Measurements from ENCODE around the gene CEACAM4. TPM values are rescaled to one million over a fixed set of nuclear protein-coding genes. Genes with fewer than 3 reads are reported as not detected.

CEACAM4 gene
- polyA plus RNA-seq, 1 donor (not counting 4 experiments of a cell fraction or from before 2014, with no cell fraction given), result not detected

DNA sequence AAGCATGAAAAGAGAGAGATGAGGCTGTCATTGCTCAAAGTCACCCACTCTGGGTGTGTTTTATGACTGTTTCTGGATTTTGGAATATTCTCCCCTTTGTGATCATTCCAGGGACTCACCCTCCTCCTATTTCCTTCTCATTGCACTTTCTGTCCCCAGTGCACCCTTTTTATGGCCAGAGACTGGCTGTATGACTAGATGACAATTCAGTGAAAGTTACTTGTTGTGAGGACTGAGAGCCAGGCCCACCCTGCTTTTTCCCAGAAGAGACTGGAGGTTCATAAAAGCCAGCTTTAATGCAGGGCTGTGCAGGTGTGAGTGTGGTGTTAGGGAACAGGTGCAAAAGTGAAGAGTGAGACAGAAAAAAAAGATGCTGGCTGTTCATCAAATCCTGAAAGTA is 43.9 kb upstream of the CEACAM4 start:
- Histone ChIP-seq H2AFZ (ENCODE audit: control insufficient read depth, low read length) (no peak overlapping the region), H3K9me3 (ENCODE audit: control insufficient read depth, low read depth, low read length) (peaks cover 2% of the 10 kb centered on the region), H3K27me3 (ENCODE audit: control insufficient read depth, extremely low read depth, insufficient read depth, low read length) (no peaks in the 10 kb centered on the region), H3K9ac (ENCODE audit: control insufficient read depth, extremely low read depth, insufficient read depth, low read length) (no peak overlapping the region), H3K4me2 (ENCODE audit: control insufficient read depth, extremely low read depth, insufficient read depth, low read depth, low read length) (no peak overlapping the region), H3K36me3 (ENCODE audit: control insufficient read depth in 2 of 2, extremely low read depth in 1 of 2, insufficient read depth in 2 of 2, low read length in 2 of 2) (no peaks in the 10 kb centered on the region), H4K20me1 (ENCODE audit: control insufficient read depth, extremely low read depth, insufficient read depth, low read length) (no peaks in the 10 kb centered on the region), H3K27ac (ENCODE audit: control insufficient read depth, insufficient read depth, low read length) (no peak overlapping the region), H3K79me2 (ENCODE audit: control insufficient read depth, insufficient read depth, low read length) (no peaks in the 10 kb centered on the region), H3K4me3 (ENCODE audit: control insufficient read depth in 2 of 3, extremely low read depth in 1 of 3, insufficient read depth in 2 of 3, low read depth in 1 of 3, low read length in 3 of 3) (no peak overlapping the region), H3K4me1 (ENCODE audit: control insufficient read depth, extremely low read depth, insufficient read depth, low read length) (no peaks in the 10 kb centered on the region), H3K9me1 (ENCODE audit: control insufficient read depth, extremely low read depth, insufficient read depth, low read length) (no peaks in the 10 kb centered on the region)
- DNase-seq (ENCODE audit: low read depth, low spot score), result no peak
- no peak for FAIRE-seq
- dilution Hi-C loops (cut with MboI; ENCODE audit: extremely low pct_ligation_motif_present, low sequenced_read_pairs), result no loop called here
- TF ChIP-seq EZH2 (IDR thresholded peaks at IDR 0.05; ENCODE audit: low read length), result no peak
- TF ChIP-seq, protein P1, sequence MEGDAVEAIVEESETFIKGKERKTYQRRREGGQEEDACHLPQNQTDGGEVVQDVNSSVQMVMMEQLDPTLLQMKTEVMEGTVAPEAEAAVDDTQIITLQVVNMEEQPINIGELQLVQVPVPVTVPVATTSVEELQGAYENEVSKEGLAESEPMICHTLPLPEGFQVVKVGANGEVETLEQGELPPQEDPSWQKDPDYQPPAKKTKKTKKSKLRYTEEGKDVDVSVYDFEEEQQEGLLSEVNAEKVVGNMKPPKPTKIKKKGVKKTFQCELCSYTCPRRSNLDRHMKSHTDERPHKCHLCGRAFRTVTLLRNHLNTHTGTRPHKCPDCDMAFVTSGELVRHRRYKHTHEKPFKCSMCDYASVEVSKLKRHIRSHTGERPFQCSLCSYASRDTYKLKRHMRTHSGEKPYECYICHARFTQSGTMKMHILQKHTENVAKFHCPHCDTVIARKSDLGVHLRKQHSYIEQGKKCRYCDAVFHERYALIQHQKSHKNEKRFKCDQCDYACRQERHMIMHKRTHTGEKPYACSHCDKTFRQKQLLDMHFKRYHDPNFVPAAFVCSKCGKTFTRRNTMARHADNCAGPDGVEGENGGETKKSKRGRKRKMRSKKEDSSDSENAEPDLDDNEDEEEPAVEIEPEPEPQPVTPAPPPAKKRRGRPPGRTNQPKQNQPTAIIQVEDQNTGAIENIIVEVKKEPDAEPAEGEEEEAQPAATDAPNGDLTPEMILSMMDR (optimal IDR thresholded peaks at IDR 0.05 in 1 of 3, IDR thresholded peaks at IDR 0.05 in 1 of 3, conservative IDR thresholded peaks at IDR 0.05 in 1 of 3; ENCODE audit: extremely low read depth in 1 of 3, insufficient read depth in 2 of 3, low read length in 3 of 3), result no peak

- TF ChIP-seq EZH2 (IDR thresholded peaks at IDR 0.05; ENCODE audit: low read length), result no peak
- TF ChIP-seq, protein P1 (optimal IDR thresholded peaks at IDR 0.05 in 1 of 3, IDR thresholded peaks at IDR 0.05 in 1 of 3, conservative IDR thresholded peaks at IDR 0.05 in 1 of 3; ENCODE audit: extremely low read depth in 1 of 3, insufficient read depth in 2 of 3, low read length in 3 of 3), result no peak
- H3K27me3 ChIP-seq (ENCODE audit: control insufficient read depth, extremely low read depth, insufficient read depth, low read length), result no peaks in the 10 kb centered on the region
- no peak overlapping the region for H3K4me2 ChIP-seq (ENCODE audit: control insufficient read depth, extremely low read depth, insufficient read depth, low read depth, low read length)
- peaks cover 2% of the 10 kb centered on the region for H3K9me3 ChIP-seq (ENCODE audit: control insufficient read depth, low read depth, low read length)
- no peak overlapping the region for H3K4me3 ChIP-seq (ENCODE audit: control insufficient read depth in 2 of 3, extremely low read depth in 1 of 3, insufficient read depth in 2 of 3, low read depth in 1 of 3, low read length in 3 of 3)
- no peaks in the 10 kb centered on the region for H3K36me3 ChIP-seq (ENCODE audit: control insufficient read depth in 2 of 2, extremely low read depth in 1 of 2, insufficient read depth in 2 of 2, low read length in 2 of 2)
- H3K4me1 ChIP-seq (ENCODE audit: control insufficient read depth, extremely low read depth, insufficient read depth, low read length), result no peaks in the 10 kb centered on the region
- no peaks in the 10 kb centered on the region for H3K9me1 ChIP-seq (ENCODE audit: control insufficient read depth, extremely low read depth, insufficient read depth, low read length)
- no peak overlapping the region for H3K27ac ChIP-seq (ENCODE audit: control insufficient read depth, insufficient read depth, low read length)
- FAIRE-seq, result no peak
- H3K79me2 ChIP-seq (ENCODE audit: control insufficient read depth, insufficient read depth, low read length), result no peaks in the 10 kb centered on the region
- DNase-seq (ENCODE audit: low read depth, low spot score), result no peak
- H4K20me1 ChIP-seq (ENCODE audit: control insufficient read depth, extremely low read depth, insufficient read depth, low read length), result no peaks in the 10 kb centered on the region
- no peak overlapping the region for H3K9ac ChIP-seq (ENCODE audit: control insufficient read depth, extremely low read depth, insufficient read depth, low read length)
- H2AFZ ChIP-seq (ENCODE audit: control insufficient read depth, low read length), result no peak overlapping the region
- dilution Hi-C loops (cut with MboI; ENCODE audit: extremely low pct_ligation_motif_present, low sequenced_read_pairs), result no loop called here
Observed at GRCh38 chr19:41668315-41668714, 41.4 kb upstream of the CEACAM4 start.

Measured in keratinocyte (primary cell).